Mucosa of descending colon (tissue), 3 donors: ENCODE measurements around the gene CACNA1E. TPM values are rescaled to one million over a fixed set of nuclear protein-coding genes. Genes with fewer than 3 reads are reported as not detected.
A peak's percentile ranks its signal among the peaks of the same experiment; 100 is the strongest.

Source experiments
- ATAC-seq: fragments of 200-7000 bp; cut with Tn5 transposase; one replicate; pipeline ENCODE4 v1.9.1; 2020; ENCODE audit warnings: mild to moderate bottlenecking, moderate library complexity
- DNase-seq, 3 donors: peaks; one replicate each; pipeline ENCODE4 v3.0.0-alpha.2; 2020
- H3K36me3 ChIP-seq: fragments of 200-600 bp; one replicate; pipeline ENCODE4 v1.8.0; 2021; ENCODE audit warnings: low read depth, mild to moderate bottlenecking
- H3K4me1 ChIP-seq: fragments of 200-600 bp; one replicate; pipeline ENCODE4 v1.8.0; 2021; ENCODE audit warnings: low read depth, mild to moderate bottlenecking
- H3K4me3 ChIP-seq: fragments of 200-600 bp; one replicate; pipeline ENCODE4 v1.8.0; 2021; ENCODE audit warnings: mild to moderate bottlenecking
- H3K9me3 ChIP-seq: fragments of 200-600 bp; one replicate; pipeline ENCODE4 v1.8.0; 2021; ENCODE audit warnings: mild to moderate bottlenecking
- CTCF ChIP-seq: fragments of 200-600 bp; IDR thresholded peaks from one replicate; pipeline ENCODE4 v1.8.0; 2022; ENCODE audit warnings: antibody characterized with exemption, mild to moderate bottlenecking
- intact Hi-C, 2 donors: fragments of 100-400 bp; cut with DNase I in 1 of 2; cut with micrococcal nuclease in 1 of 2; formaldehyde crosslinking; loops; one replicate each; pipeline versions ENCODE4 v1.11.0 to v1.11.1; 2022; cut with DNase I, micrococcal nuclease
- total RNA-seq, 3 donors: library from RNA; stranded (reverse); fragmentation: NEBNext Ultra II Directional in 2 of 3; extraction: Animal tissue kit (Norgen Biotek cat#: 25700) in 2 of 3; gene quantifications; one replicate each; pipeline versions ENCODE4 v1.2.1 to v1.2.4, GENCODE V29; 2021 to 2023
- donor health status: DM: no; HTN: no; CAD: no; lungs with moderate emphysema.
- donor health status: DM: no; HTN: no; CAD: no.
- donor health status: DM: no; HTN: yes; CAD: no.

CACNA1E gene
- total RNA-seq, 3 donors from 2014 or later: 0.09 to 1.4 (median 0.22) TPM

- TF ChIP-seq CTCF: no peak
- intact Hi-C loops: loop anchor here in 1 of 2 donors (5.0 kb wide), 1 partner anchor 197 kb away; no protein-coding TSS in a partner anchor
- no peaks in the 10 kb centered on the region for H3K36me3 ChIP-seq
- no peak overlapping the region for H3K4me3 ChIP-seq
- peak; percentile 27 for ATAC-seq
- no peaks in the 10 kb centered on the region for H3K4me1 ChIP-seq
- no peak for DNase-seq
- no peaks in the 10 kb centered on the region for H3K9me3 ChIP-seq
These were observed 191.3 kb downstream of the CACNA1E start for GRCh38 chr1:181674617-181675016.

- ATAC-seq: no peak
- H3K4me1 ChIP-seq: no peaks in the 10 kb centered on the region
- intact Hi-C loops: loop anchor here in 1 of 2 donors (5.0 kb wide), 1 partner anchor 198 kb away; no protein-coding TSS in a partner anchor
- no peaks in the 10 kb centered on the region for H3K9me3 ChIP-seq
- no peak overlapping the region for H3K4me3 ChIP-seq
- no peaks in the 10 kb centered on the region for H3K36me3 ChIP-seq
- no peak for DNase-seq
- TF ChIP-seq CTCF: no peak
These were observed 192.0 kb downstream of the CACNA1E start for GRCh38 chr1:181675091-181675917.

- intact Hi-C loops: loop anchor here (2.0 to 5.0 kb wide), 2 partner anchors 197 to 199 kb away; no protein-coding TSS in a partner anchor
- no peak for DNase-seq
- Histone ChIP-seq H3K4me1 (no peaks in the 10 kb centered on the region), H3K9me3 (no peaks in the 10 kb centered on the region), H3K36me3 (no peaks in the 10 kb centered on the region), H3K4me3 (no peak overlapping the region)
- no peak for ATAC-seq
- no peak for TF ChIP-seq CTCF
These were observed 192.5 kb downstream of the CACNA1E start for GRCh38 chr1:181675918-181676190.

- peak; percentile 71 for ATAC-seq
- H3K4me1 ChIP-seq: no peaks in the 10 kb centered on the region
- no peaks in the 10 kb centered on the region for H3K9me3 ChIP-seq
- H3K4me3 ChIP-seq: no peak overlapping the region
- TF ChIP-seq CTCF: no peak
- no peaks in the 10 kb centered on the region for H3K36me3 ChIP-seq
- peak in 1 of 3 donors; percentile 71 for DNase-seq
- intact Hi-C loops: loop anchor here (2.0 to 5.0 kb wide), 2 partner anchors 197 to 199 kb away; no protein-coding TSS in a partner anchor
These were observed 193.0 kb downstream of the CACNA1E start for GRCh38 chr1:181676269-181676668.

GRCh38 chr1:181680332-181680731, 197.0 kb downstream of the CACNA1E start:
- no peaks in the 10 kb centered on the region for H3K4me1 ChIP-seq
- no peaks in the 10 kb centered on the region for H3K36me3 ChIP-seq
- ATAC-seq: no peak
- H3K4me3 ChIP-seq: no peak overlapping the region
- DNase-seq: no peak
- no peaks in the 10 kb centered on the region for H3K9me3 ChIP-seq
- intact Hi-C loops: no loop called here
- no peak for TF ChIP-seq CTCF
